ENCODE measurements around the gene FBXO44. TPM values are rescaled to one million over a fixed set of nuclear protein-coding genes. Genes with fewer than 3 reads are reported as not detected.
A peak's percentile ranks its signal among the peaks of the same experiment; 100 is the strongest.

FBXO44 gene
- total RNA-seq, 1 donor: 15.2 TPM

- Histone ChIP-seq H3K27me3 (ENCODE audit: insufficient read depth, low read length) (no peaks in the 10 kb centered on the region), H3K4me1 (ENCODE audit: insufficient read depth, low read length) (peaks cover 19% of the 10 kb centered on the region), H3K9me3 (ENCODE audit: low read depth, low read length) (no peaks in the 10 kb centered on the region), H3K4me3 (ENCODE audit: low read length) (peak overlapping the region; percentile 54)
Observed at GRCh38 chr1:11664336-11665065, 9.8 kb downstream of the FBXO44 start.

GRCh38 chr1:11668516-11668915, 13.8 kb downstream of the FBXO44 start:
- Histone ChIP-seq H3K9me3 (ENCODE audit: low read depth, low read length) (no peaks in the 10 kb centered on the region), H3K4me3 (ENCODE audit: low read length) (no peak overlapping the region), H3K4me1 (ENCODE audit: insufficient read depth, low read length) (peaks cover 21% of the 10 kb centered on the region), H3K27me3 (ENCODE audit: insufficient read depth, low read length) (no peaks in the 10 kb centered on the region)

- H3K4me1 ChIP-seq (ENCODE audit: insufficient read depth, low read length): peaks cover 11% of the 10 kb centered on the region
- H3K9me3 ChIP-seq (ENCODE audit: low read depth, low read length): no peaks in the 10 kb centered on the region
- no peaks in the 10 kb centered on the region for H3K27me3 ChIP-seq (ENCODE audit: insufficient read depth, low read length)
- no peak overlapping the region for H3K4me3 ChIP-seq (ENCODE audit: low read length)
Observed at GRCh38 chr1:11670747-11671146, 16.1 kb downstream of the FBXO44 start.

- Histone ChIP-seq H3K27me3 (ENCODE audit: insufficient read depth, low read length) (no peaks in the 10 kb centered on the region), H3K9me3 (ENCODE audit: low read depth, low read length) (no peaks in the 10 kb centered on the region), H3K4me1 (ENCODE audit: insufficient read depth, low read length) (peaks cover 11% of the 10 kb centered on the region), H3K4me3 (ENCODE audit: low read length) (no peak overlapping the region)
Observed at GRCh38 chr1:11671205-11671543, 16.5 kb downstream of the FBXO44 start.

- H3K9me3 ChIP-seq (ENCODE audit: low read depth, low read length): no peaks in the 10 kb centered on the region
- H3K27me3 ChIP-seq (ENCODE audit: insufficient read depth, low read length): no peaks in the 10 kb centered on the region
- no peak overlapping the region for H3K4me3 ChIP-seq (ENCODE audit: low read length)
- peaks cover 11% of the 10 kb centered on the region for H3K4me1 ChIP-seq (ENCODE audit: insufficient read depth, low read length)
Observed at GRCh38 chr1:11671544-11672286, 17.0 kb downstream of the FBXO44 start.

- Histone ChIP-seq H3K27me3 (ENCODE audit: insufficient read depth, low read length) (no peaks in the 10 kb centered on the region), H3K4me3 (ENCODE audit: low read length) (no peak overlapping the region), H3K9me3 (ENCODE audit: low read depth, low read length) (no peaks in the 10 kb centered on the region), H3K4me1 (ENCODE audit: insufficient read depth, low read length) (peaks cover 11% of the 10 kb centered on the region)
Observed at GRCh38 chr1:11673089-11673769, 18.6 kb downstream of the FBXO44 start.

GRCh38 chr1:11674488-11674887, 19.8 kb downstream of the FBXO44 start:
- H3K9me3 ChIP-seq (ENCODE audit: low read depth, low read length): no peaks in the 10 kb centered on the region
- H3K4me1 ChIP-seq (ENCODE audit: insufficient read depth, low read length): peaks cover 16% of the 10 kb centered on the region
- H3K4me3 ChIP-seq (ENCODE audit: low read length): no peak overlapping the region

GRCh38 chr1:11675325-11675724, 20.6 kb downstream of the FBXO44 start:
- Histone ChIP-seq H3K9me3 (ENCODE audit: low read depth, low read length) (no peaks in the 10 kb centered on the region), H3K4me3 (ENCODE audit: low read length) (no peak overlapping the region), H3K4me1 (ENCODE audit: insufficient read depth, low read length) (peaks cover 21% of the 10 kb centered on the region), H3K27me3 (ENCODE audit: insufficient read depth, low read length) (no peaks in the 10 kb centered on the region)

More at GRCh38 chr1:11674488-11674887, 19.8 kb downstream of the FBXO44 start:
- no peaks in the 10 kb centered on the region for H3K27me3 ChIP-seq (ENCODE audit: insufficient read depth, low read length)

GRCh38 chr1:11676386-11677103, 21.9 kb downstream of the FBXO44 start:
- Histone ChIP-seq H3K4me1 (ENCODE audit: insufficient read depth, low read length) (peaks cover 17% of the 10 kb centered on the region), H3K4me3 (ENCODE audit: low read length) (no peak overlapping the region), H3K9me3 (ENCODE audit: low read depth, low read length) (no peaks in the 10 kb centered on the region), H3K27me3 (ENCODE audit: insufficient read depth, low read length) (no peaks in the 10 kb centered on the region)

GRCh38 chr1:11678442-11678841, 23.8 kb downstream of the FBXO44 start:
- H3K4me1 ChIP-seq (ENCODE audit: insufficient read depth, low read length): peaks cover 21% of the 10 kb centered on the region

GRCh38 chr1:11680270-11681070, 25.8 kb downstream of the FBXO44 start:
- H3K27me3 ChIP-seq (ENCODE audit: insufficient read depth, low read length): no peaks in the 10 kb centered on the region
- H3K4me1 ChIP-seq (ENCODE audit: insufficient read depth, low read length): peaks cover 21% of the 10 kb centered on the region
- H3K4me3 ChIP-seq (ENCODE audit: low read length): peak overlapping the region; percentile 76
- H3K9me3 ChIP-seq (ENCODE audit: low read depth, low read length): no peaks in the 10 kb centered on the region

More at GRCh38 chr1:11678442-11678841, 23.8 kb downstream of the FBXO44 start:
- no peak overlapping the region for H3K4me3 ChIP-seq (ENCODE audit: low read length)
- no peaks in the 10 kb centered on the region for H3K9me3 ChIP-seq (ENCODE audit: low read depth, low read length)
- no peaks in the 10 kb centered on the region for H3K27me3 ChIP-seq (ENCODE audit: insufficient read depth, low read length)

- Histone ChIP-seq H3K4me3 (ENCODE audit: low read length) (peak within 1 kb of the TSS; percentile 76), H3K27me3 (ENCODE audit: insufficient read depth, low read length) (no peaks in the 10 kb centered on the region), H3K4me1 (ENCODE audit: insufficient read depth, low read length) (peaks cover 21% of the 10 kb centered on the region), H3K9me3 (ENCODE audit: low read depth, low read length) (no peaks in the 10 kb centered on the region)
Observed at GRCh38 chr1:11681071-11681771, 26.5 kb downstream of the FBXO44 start, which contains the start of gene MAD2L2. MAD2L2 (minus strand) TSS chr1:11681148; CDS start chr1:11680601, 547 bp downstream.

GRCh38 chr1:11682287-11682771, 27.7 kb downstream of the FBXO44 start:
- no peak overlapping the region for H3K4me3 ChIP-seq (ENCODE audit: low read length)
- H3K9me3 ChIP-seq (ENCODE audit: low read depth, low read length): no peaks in the 10 kb centered on the region
- no peaks in the 10 kb centered on the region for H3K27me3 ChIP-seq (ENCODE audit: insufficient read depth, low read length)
- peaks cover 21% of the 10 kb centered on the region for H3K4me1 ChIP-seq (ENCODE audit: insufficient read depth, low read length)

Measured in mononuclear cell (primary cell).